Epithelial cell of prostate (primary cell): ENCODE measurements around the gene SH3PXD2A.

Experiments
- DNase-seq: peaks from one replicate; pipeline ENCODE4 v3.0.0-alpha.2; 2011; ENCODE audit warnings: low read depth, low spot score
- H3K27ac ChIP-seq: fragments of 450-650 bp; 2 replicates; pipeline ENCODE4 v1.5.1; 2017; ENCODE audit warnings: mild to moderate bottlenecking

The SH3PXD2A gene

DNA sequence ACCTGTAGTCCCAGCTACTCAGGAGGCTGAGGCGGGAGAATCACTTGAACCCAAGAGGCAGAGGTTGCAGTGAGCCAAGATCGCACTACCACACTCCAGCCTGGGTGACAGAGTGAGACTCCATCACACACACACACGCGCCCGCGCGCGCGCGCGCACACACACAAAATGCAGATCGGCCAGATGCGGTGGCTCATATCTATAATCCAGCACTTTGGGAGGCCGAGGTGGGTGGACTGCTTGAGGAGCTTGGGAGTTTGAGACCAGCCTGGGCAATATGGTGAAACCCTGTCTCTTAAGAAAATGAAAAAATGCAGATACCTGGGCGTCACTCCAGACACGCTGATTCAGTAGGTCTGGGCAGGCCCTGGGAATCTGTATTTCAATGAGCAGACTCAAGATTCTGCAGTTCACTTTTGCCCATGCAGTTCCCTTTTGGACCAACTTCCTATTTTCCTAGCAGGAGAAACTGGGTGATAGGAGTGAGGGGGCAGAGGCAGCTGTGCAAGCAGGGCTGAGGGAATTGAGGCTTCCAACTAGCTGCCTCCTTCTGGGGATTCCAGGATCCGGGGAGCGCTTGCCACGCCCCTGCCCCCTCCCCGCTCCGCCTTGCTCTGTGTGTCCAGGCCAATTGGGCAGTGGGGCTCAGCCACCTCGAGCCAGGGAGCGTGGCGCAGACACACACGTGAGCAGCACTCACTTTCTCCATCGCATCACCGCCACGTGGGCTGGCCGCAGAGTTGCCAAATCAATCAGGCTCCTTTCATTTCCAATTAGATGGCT lies 173.6 kb downstream of the SH3PXD2A start:
- DNase-seq = no peak
- H3K27ac ChIP-seq = no peak overlapping the region

DNA sequence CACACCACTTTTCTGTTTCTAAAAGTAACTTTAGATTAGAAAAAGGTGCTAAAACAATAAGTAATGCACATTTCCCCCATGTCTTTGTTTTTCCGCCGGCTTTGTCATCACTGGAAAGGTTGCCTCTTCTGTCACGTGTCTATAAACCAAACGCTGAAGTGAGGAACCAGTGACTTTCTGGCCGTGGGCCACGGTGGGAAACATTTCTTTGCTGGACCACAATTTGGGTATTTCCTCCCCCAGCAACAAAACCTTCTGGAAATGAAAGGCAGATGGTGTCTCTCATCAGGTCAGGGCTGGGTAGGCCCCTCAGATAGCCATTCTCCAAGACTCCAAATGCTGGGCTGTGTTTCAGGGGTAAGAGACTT lies 174.5 kb downstream of the SH3PXD2A start:
- H3K27ac ChIP-seq = no peak overlapping the region
- no peak for DNase-seq

DNA sequence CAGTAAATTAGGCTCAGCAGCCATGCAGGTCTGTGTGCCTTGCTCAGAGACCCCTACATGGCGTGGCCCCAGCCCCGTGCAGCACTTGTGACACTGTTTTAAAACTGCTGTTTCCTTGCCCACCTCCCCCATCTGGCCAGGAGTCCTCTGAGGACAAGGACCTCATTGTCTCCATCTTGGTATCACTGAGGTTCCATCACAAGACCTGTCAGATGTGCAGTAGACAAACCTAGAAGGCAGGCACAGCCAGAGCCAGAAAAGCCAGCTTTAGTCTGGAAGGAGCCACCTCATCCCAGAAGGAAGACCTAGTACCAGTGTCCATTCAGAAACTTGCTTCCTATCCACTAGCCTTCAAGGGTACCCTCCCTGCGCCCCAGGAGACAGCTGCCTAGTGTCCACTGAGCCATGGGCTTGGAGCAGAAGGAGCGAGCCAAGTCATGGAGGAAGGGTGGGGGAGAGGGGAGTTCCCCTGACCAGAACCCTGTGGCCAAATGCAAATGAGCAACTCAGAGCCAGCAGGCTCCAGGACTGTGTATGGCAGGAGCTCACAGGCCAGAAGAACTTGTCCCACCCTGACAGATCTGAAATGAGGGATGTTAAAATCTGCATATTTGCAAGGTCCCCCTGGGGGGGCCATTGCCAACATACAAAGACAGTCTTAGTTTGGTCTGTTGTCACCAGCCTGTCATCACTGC lies 176.1 kb downstream of the SH3PXD2A start:
- H3K27ac ChIP-seq = no peak overlapping the region
- DNase-seq = no peak

DNA sequence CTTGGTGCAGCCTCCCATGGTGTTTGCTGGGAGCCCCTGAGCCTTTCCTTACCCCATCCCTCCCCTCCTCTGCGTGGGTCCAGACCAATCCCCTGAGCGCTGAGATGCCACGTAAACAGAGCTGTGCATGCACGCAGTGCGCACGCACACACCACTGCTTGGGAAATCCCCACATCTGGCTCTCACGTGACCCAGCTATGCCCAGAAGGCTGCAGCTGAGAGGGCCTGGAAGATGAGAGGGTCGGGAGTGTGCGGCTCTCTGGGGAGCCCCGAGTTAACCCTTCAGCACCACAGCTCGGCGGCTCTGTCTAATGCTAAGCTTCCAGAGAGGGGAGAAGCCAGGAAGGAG lies 177.2 kb downstream of the SH3PXD2A start:
- H3K27ac ChIP-seq = peak overlapping the region; percentile 73
- no peak for DNase-seq

DNA sequence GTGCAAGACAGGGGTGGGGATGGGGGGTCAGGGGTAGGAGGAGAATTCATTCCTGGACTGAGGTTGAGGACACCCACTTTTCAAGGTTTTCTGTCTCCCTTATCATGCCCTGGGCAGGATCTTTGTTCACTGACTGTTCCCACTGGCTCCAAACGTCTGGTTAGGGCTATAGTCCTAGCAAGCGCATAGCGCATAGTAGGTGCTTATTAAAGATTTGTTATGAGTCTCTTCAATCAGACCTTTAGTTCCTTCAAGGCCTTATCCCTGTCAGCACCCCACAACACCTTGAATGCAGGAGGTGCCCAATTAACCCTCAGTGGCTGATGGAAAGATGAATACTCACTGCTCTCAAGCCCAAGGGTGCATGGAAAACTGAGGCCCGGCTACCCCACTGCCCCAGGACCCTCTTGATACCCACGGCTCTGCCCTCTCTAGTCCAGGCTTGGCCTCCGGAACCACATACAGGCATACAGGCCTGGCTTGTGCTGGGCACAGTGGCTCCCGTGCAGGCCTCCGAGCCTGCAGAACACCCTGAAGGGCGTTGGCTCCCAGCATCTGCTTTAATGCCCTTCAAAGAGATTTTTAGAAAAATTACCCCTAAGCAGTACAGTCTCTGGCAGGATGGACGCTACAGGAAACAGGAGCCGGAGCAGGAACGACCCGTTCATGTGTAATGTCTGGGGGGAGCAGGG lies 177.7 kb downstream of the SH3PXD2A start:
- no peak for DNase-seq
- H3K27ac ChIP-seq = peak overlapping the region; percentile 73

DNA sequence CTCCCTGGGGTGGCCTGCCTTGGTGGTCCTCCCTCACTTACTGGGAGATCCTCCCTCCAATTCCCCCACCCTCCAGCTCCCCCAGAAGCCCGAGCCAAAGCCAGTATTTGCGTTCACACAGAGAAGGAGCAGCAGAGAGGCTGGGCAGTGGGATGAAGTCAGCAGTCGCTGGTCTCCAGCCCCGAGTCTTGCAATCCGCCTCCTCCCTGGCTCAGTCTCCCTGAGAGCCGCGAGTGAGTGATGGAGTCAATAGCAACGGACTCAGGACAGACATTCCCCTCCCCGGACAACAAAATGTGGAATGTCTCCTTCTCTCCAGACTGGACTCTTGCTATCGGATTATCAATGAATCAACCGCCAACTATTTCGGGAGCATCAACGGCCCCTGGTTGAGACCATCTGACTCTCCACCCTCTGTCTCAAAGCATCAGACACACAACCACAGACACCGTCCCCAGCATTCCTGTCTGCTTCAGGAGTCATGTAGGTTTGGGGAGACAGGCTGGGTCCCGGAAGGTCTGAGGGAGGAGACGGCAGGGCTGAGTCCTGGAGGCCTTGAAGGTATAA lies 178.4 kb downstream of the SH3PXD2A start:
- no peak for DNase-seq
- H3K27ac ChIP-seq = peak overlapping the region; percentile 73

DNA sequence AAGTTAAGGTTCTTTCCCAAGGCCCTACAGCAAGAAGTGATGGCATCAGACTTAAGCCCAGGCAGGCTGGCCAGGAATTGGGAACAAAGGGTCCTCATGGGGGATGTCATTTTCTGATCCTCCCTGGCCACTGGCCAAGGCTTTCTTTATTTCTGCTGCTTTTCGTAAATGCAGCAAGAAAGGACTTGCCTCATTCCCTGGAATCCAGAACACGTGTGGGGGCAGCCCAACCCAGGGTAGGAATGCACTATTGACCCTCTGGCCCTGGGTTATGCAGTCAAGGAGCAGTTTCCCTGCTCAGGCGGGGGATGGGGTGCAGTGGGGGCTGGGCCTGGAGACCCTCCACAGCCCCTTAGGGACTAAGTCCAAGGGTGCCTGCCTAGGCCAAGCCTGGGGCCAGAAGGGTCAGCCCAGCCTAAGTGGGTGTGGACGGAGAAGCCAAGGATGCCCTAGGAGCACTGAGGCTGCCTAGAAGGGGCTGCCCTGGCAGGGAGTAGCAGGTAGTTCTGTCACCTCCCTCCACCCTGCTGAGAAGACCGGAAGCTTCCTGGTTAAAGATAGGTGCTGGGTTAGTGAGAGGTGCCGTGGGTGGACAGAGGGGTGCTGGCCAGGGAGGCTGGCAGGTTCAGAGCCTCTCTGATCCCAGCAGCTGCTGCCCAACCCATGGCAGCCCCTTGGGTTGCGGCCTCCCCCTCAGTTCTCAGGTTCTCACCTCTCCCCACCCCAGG lies 179.2 kb downstream of the SH3PXD2A start:
- DNase-seq = no peak

DNA sequence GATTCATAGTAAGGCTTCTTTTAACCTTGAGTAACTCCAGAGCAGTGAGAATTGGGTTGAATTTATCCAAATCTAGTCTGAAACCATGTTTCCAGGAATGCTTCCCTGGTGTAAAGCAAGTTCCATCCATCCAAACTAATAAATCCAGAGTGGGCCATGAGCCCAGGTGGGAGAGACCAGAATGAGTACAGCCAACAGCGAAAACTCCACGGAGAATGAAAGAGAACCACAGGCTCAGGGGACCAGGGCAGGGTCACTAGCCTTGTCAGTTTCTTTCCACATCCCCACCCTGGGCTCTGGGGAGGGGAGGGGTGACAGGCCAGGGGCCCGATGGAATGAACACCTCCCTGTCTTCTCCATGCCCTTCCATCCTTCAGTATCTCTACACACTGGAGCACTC lies 181.8 kb downstream of the SH3PXD2A start:
- no peak overlapping the region for H3K27ac ChIP-seq
- DNase-seq = no peak

More for the DNA sequence above, 179.2 kb downstream of the SH3PXD2A start:
- H3K27ac ChIP-seq = peak overlapping the region; percentile 73

DNA sequence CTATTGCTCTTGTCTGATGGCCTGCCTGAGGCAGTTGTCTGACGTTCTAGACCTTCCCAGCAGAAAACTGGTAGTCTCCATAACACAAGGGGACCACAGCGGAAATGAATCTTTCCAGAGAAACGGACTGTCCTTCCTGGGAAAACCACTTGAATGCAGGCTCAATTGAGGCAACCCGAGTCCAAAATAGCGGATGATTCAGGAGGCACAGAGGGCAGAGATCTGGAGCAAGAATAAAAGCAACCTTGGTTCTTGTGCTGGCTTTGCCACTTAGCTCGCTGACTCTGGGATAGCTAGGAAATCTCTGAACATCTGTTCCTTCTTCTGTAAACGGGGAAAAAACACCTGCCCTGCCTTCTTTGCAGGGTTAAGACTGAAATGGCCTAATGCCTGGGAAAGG lies 183.0 kb downstream of the SH3PXD2A start:
- no peak for DNase-seq
- H3K27ac ChIP-seq = no peak overlapping the region

DNA sequence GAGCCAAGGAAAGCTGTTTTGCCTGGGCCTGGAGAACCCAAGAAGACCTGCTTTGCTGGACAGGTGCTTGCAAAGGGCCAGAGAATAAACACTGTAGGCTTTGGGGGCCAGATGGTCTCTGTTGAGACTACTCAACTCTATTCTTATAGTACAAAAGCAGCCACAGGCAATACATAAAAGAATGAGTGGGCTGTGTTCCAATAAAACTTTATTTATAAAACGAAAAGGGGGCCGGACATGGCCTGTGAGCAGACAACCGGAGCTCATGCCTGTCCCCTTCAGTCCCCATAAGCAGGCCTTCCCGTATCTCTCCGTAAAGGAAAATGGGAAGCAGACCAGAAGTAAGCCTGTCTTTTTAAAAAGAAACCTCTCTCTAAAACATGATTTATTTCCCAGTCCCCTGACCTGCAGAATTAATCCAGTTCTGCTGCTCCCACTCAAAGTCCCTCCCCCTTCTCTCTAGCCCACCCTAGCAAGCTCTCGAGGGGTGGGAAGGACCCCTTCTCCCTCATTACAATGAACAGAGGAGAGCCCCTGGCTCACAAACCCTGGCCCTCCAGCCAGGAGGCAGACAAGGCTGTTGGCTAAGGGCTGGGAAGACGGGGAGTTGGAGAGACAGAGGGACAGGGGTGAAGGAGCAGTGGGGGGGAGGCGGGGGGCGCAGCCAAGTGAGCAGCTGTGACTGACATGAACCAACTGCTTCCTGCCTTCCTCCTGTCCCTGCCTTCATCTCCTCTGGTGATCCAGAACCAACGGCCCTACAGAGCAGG lies 184.1 kb downstream of the SH3PXD2A start:
- H3K27ac ChIP-seq = no peak overlapping the region
- DNase-seq = no peak

DNA sequence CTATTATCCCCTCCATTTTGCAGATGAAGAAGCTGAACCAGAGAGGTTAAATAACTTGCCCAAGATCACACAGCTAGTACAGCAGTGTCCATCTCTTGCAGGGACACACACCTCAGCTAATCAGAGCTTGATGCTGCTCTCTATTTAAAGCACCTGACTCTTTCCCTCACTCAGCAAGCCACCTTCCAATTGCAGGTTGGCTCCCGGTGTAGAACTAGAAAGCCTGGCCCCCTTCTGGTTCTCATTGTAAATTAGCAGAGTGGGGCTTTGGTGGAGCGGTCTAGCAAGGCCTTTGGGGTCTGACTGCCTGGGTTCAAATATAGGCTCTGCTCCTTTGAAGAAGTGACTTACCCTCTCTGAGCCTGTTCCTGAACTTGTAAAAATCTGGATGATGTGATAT lies 185.4 kb downstream of the SH3PXD2A start:
- H3K27ac ChIP-seq = no peak overlapping the region
- DNase-seq = no peak

DNA sequence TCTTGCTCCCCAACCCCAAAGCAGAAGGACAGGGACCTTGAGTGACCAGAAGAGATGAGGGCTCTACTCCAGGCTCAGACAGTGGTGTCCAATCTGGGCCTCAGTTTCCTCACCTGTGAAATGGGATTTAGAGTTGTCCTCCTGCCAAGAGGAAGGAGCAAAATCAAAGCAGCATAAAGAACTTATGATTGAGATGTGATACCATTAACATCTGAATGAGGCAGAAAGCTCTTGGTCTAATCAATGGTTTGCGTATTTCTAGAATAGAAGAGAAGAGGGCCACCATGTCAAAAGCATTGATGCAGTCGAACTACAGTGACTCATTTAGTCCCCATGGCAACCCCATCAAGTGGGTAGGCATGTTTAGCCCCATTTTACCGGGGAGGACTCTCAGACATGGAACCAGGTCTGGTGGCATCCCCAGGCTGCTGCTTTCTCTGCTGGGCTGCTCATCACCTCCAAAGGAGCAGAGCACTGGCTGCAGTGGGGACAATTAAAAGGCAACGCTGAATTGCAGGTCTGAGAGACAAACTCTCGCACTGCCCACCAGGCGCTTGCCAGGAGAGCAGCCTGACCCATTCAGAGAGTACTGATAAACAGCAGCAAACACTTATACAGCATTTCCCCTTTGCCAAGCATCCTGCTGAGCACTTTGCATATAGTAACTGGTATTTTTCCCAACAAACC lies 186.0 kb downstream of the SH3PXD2A start:
- DNase-seq = no peak
- no peak overlapping the region for H3K27ac ChIP-seq

DNA sequence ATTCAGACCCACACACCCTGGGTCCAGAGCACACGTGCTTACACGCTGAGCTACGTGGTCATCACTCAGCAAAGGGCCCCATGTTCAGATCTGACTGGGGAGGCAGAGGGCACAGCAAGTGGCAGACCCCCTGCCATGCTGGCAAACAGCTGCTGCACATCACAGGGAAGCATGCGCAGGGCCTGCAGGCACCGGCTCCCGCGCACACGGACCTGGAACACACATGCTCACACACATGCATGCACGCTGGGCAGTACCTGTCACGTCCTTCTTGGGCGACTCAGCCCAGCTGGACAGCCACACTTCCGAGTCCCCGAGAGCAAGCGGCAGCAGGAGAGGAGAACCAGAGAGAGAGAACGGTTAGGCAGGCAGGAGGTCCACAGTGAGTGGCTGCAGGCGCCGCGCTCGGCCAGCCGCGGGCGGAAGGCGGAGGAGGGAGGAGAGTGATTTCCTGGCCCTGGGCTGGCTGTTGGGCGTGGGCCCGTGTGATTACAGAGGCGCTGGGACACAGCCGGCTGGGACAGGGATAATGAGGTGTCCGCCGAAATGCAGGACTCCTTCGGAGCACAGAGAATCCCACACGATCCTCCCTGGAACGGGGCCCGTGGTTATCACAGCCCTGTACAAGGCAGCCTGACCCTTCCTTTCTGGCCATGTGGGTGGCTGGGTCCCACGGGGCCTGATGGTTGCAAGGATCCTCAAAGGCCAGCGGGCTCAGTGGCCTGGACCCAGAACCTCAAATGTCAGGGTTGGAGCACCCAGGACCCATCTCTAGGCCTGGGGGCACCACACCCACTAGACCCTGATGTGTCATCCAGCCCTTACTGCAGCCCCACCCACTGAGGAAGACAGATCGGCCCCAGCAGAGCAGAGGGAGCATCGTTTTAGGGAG lies 186.8 kb downstream of the SH3PXD2A start:
- no peak overlapping the region for H3K27ac ChIP-seq
- no peak for DNase-seq

DNA sequence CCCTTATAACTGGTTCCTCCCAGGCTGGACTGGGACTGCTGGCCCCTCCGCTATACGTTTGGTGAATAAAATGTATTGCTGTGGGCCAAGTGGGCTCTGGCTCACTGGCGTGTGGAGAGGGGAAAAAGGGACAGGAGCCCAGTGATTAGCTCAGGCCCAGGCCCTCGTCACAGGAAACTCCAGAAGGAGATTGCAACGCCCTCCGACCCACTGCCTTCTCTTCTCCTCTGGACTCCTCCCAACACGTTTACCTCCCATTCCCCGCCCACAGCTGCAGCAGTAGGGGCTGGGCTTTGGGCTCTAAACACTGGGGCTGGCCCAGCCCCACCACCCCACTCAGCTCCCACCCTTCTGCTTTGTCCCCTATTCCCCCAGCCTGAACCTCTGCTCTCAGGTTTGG lies 188.0 kb downstream of the SH3PXD2A start:
- DNase-seq = no peak
- H3K27ac ChIP-seq = no peak overlapping the region

DNA sequence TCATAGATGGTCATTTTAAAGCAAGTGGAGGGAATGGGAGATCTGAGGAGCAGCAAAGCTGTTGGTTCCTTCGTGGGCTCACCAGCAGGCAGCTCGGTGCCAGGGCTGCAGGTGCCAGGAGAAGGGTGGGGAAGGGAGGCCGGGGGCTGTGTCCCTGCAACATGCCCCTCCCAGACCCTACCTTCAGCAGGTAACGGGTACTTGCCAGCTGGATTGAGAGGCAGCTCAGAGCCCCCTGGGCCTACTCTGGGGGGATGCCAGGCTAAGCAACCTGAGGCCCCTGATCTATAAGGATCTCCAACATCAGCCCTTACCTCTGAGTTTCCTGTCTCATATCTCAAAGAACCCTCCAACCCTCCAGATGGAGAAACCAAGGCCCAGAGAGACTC lies 188.6 kb downstream of the SH3PXD2A start:
- H3K27ac ChIP-seq = no peak overlapping the region

DNA sequence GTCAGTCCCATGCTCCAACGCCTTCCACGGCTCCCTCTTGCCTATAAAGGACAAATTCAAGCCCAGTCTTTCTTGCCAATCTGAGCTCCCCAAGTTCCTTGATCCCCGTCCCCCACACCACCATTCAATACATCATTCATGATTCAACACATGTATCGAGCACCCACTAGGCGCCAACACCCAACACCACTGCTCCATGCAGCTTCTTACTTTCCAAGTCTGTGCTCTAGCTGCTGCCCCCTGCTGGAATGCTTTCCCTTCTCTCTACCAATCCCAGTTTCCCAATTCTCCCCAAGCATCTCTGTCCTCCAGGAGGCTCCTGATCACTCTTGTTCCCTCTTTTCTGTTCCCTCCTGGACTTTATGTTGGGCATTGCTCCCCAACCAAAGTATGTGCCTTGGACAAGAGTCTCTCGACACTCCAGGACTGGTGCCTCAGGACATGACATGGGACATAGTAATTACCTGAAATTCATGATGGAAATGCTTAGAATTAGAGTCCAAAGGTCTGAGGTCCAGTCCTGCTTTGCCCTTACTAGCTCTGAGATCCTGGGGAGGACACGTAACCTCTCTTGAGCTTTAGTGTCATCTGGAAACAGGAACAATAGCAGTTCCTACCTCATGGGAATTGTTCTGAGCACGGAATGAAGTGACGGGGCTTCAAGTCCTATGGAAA lies 189.2 kb downstream of the SH3PXD2A start:
- DNase-seq = no peak

More for the DNA sequence above, 188.6 kb downstream of the SH3PXD2A start:
- DNase-seq = no peak

DNA sequence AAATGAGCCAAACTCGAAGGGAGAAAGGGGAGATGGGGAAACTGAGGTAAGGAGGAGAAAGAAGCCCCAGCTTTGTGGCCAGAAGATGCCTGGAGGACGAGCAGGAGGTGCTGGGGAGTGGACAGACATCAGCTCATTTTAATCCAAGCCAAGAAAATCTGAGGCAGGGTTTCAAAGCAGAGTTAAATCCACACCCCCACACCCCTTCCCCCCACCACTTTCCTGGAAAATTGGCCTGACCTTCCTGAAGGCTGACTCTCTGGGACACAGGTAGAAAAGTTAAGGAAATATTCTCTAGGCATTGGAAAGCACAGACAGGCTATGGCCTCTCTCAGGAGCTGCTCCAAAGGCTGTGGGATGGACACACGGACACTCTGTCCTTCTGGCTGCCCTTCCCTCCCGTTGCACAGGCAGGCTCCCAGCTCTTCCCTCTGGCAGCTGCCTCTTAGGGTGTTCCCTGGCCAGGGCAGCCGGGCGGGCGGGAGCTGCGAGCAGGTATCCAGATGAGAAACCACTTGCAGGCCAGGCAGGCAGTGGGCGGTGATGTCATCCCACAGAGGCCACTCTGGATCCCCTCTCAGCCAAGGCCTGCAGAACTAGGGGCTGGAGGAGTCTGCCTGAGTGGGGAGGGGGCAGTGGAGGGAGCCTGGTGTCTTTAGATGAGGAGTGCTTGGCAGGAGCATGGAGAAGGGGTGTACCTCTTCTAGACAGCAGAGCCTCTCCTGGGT lies 190.1 kb downstream of the SH3PXD2A start:
- H3K27ac ChIP-seq = no peak overlapping the region
- DNase-seq = no peak

More for the DNA sequence above, 189.2 kb downstream of the SH3PXD2A start:
- H3K27ac ChIP-seq = no peak overlapping the region
